ENCODE measurements around the gene CCL23.

The CCL23 gene

DNA sequence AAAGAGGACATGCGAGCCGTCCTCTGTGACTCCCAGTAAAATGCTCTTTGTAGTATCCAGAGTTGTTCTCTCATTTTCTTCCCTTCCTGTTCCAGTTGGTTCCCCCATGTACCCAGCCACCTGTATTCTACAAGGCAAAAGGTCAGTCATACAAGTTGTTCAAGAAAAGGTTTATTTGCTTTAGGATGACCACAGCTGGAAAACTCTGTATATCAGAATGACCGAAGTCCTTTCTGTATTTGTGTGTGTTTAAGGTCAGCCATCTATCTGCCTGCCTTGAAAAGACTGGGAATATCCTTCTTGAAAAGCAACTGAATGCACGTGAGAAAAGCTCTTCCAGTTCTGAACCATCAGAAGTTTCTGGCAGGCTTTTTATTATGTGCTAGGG is 44.8 kb downstream of the CCL23 start:
- CTCF ChIA-PET: interaction anchor here (0.6 to 13.6 kb wide), 7 partner anchors 9 to 1638 kb away, joined by 3 to 330 read pairs (median 10); partner anchors contain the start of gene CCL16

More for the DNA sequence above, 44.8 kb downstream of the CCL23 start:
- POLR2A ChIA-PET: no interaction called here
- Histone ChIP-seq H3K27ac (ENCODE audit: extremely low read depth, low read depth, low read length) (no peak overlapping the region), H3K9me3 (ENCODE audit: control insufficient read depth, insufficient read depth, low read depth, low read length) (no peaks in the 10 kb centered on the region), H3K36me3 (ENCODE audit: control insufficient read depth in 2 of 2, insufficient read depth in 1 of 2, low read length in 2 of 2) (no peaks in the 10 kb centered on the region), H3K4me1 (ENCODE audit: control insufficient read depth, insufficient read depth, low read length) (no peaks in the 10 kb centered on the region), H3K4me3 (ENCODE audit: low read depth, low read length) (no peak overlapping the region)
- no peak for TF ChIP-seq SP7 (tag by site-specific recombination; IDR thresholded peaks at IDR 0.05)
- TF ChIP-seq, protein P1, sequence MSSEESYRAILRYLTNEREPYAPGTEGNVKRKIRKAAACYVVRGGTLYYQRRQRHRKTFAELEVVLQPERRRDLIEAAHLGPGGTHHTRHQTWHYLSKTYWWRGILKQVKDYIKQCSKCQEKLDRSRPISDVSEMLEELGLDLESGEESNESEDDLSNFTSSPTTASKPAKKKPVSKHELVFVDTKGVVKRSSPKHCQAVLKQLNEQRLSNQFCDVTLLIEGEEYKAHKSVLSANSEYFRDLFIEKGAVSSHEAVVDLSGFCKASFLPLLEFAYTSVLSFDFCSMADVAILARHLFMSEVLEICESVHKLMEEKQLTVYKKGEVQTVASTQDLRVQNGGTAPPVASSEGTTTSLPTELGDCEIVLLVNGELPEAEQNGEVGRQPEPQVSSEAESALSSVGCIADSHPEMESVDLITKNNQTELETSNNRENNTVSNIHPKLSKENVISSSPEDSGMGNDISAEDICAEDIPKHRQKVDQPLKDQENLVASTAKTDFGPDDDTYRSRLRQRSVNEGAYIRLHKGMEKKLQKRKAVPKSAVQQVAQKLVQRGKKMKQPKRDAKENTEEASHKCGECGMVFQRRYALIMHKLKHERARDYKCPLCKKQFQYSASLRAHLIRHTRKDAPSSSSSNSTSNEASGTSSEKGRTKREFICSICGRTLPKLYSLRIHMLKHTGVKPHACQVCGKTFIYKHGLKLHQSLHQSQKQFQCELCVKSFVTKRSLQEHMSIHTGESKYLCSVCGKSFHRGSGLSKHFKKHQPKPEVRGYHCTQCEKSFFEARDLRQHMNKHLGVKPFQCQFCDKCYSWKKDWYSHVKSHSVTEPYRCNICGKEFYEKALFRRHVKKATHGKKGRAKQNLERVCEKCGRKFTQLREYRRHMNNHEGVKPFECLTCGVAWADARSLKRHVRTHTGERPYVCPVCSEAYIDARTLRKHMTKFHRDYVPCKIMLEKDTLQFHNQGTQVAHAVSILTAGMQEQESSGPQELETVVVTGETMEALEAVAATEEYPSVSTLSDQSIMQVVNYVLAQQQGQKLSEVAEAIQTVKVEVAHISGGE (tag by site-specific recombination; conservative IDR thresholded peaks at IDR 0.05; ENCODE audit: low read depth): no peak
- TF ChIP-seq, protein P2, sequence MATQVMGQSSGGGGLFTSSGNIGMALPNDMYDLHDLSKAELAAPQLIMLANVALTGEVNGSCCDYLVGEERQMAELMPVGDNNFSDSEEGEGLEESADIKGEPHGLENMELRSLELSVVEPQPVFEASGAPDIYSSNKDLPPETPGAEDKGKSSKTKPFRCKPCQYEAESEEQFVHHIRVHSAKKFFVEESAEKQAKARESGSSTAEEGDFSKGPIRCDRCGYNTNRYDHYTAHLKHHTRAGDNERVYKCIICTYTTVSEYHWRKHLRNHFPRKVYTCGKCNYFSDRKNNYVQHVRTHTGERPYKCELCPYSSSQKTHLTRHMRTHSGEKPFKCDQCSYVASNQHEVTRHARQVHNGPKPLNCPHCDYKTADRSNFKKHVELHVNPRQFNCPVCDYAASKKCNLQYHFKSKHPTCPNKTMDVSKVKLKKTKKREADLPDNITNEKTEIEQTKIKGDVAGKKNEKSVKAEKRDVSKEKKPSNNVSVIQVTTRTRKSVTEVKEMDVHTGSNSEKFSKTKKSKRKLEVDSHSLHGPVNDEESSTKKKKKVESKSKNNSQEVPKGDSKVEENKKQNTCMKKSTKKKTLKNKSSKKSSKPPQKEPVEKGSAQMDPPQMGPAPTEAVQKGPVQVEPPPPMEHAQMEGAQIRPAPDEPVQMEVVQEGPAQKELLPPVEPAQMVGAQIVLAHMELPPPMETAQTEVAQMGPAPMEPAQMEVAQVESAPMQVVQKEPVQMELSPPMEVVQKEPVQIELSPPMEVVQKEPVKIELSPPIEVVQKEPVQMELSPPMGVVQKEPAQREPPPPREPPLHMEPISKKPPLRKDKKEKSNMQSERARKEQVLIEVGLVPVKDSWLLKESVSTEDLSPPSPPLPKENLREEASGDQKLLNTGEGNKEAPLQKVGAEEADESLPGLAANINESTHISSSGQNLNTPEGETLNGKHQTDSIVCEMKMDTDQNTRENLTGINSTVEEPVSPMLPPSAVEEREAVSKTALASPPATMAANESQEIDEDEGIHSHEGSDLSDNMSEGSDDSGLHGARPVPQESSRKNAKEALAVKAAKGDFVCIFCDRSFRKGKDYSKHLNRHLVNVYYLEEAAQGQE (tag by site-specific recombination; IDR thresholded peaks at IDR 0.05): no peak
- TF ChIP-seq, protein P3, sequence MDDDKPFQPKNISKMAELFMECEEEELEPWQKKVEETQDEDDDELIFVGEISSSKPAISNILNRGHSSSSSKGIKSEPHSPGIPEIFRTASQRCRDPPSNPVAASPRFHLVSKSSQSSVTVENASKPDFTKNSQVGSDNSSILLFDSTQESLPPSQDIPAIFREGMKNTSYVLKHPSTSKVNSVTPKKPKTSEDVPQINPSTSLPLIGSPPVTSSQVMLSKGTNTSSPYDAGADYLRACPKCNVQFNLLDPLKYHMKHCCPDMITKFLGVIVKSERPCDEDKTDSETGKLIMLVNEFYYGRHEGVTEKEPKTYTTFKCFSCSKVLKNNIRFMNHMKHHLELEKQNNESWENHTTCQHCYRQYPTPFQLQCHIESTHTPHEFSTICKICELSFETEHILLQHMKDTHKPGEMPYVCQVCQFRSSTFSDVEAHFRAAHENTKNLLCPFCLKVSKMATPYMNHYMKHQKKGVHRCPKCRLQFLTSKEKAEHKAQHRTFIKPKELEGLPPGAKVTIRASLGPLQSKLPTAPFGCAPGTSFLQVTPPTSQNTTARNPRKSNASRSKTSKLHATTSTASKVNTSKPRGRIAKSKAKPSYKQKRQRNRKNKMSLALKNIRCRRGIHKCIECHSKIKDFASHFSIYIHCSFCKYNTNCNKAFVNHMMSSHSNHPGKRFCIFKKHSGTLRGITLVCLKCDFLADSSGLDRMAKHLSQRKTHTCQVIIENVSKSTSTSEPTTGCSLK (tag by site-specific recombination; IDR thresholded peaks at IDR 0.05): no peak
- no peak for TF ChIP-seq ZNF677 (tag by site-specific recombination; IDR thresholded peaks at IDR 0.05)
- no peak for TF ChIP-seq ZNF354C (tag by site-specific recombination; IDR thresholded peaks at IDR 0.05; ENCODE audit: borderline replicate concordance, low read depth)
- no peak for TF ChIP-seq ZNF830 (tag by site-specific recombination; IDR thresholded peaks at IDR 0.05; ENCODE audit: low read depth)
- no peak for TF ChIP-seq BCL11A (tag by site-specific recombination; IDR thresholded peaks at IDR 0.05; ENCODE audit: low read depth)
- no peak for TF ChIP-seq KLF8 (tag by site-specific recombination; IDR thresholded peaks at IDR 0.05)
- no peak for TF ChIP-seq ZNF626 (tag by site-specific recombination; IDR thresholded peaks at IDR 0.05)
- no peak for TF ChIP-seq ZNF175 (tag by site-specific recombination; IDR thresholded peaks at IDR 0.05)
- no peak for TF ChIP-seq ZNF2 (tag by site-specific recombination; IDR thresholded peaks at IDR 0.05)
- TF ChIP-seq ZNF654 (tag by site-specific recombination; IDR thresholded peaks at IDR 0.05; ENCODE audit: low read depth): no peak
- TF ChIP-seq, protein P4, sequence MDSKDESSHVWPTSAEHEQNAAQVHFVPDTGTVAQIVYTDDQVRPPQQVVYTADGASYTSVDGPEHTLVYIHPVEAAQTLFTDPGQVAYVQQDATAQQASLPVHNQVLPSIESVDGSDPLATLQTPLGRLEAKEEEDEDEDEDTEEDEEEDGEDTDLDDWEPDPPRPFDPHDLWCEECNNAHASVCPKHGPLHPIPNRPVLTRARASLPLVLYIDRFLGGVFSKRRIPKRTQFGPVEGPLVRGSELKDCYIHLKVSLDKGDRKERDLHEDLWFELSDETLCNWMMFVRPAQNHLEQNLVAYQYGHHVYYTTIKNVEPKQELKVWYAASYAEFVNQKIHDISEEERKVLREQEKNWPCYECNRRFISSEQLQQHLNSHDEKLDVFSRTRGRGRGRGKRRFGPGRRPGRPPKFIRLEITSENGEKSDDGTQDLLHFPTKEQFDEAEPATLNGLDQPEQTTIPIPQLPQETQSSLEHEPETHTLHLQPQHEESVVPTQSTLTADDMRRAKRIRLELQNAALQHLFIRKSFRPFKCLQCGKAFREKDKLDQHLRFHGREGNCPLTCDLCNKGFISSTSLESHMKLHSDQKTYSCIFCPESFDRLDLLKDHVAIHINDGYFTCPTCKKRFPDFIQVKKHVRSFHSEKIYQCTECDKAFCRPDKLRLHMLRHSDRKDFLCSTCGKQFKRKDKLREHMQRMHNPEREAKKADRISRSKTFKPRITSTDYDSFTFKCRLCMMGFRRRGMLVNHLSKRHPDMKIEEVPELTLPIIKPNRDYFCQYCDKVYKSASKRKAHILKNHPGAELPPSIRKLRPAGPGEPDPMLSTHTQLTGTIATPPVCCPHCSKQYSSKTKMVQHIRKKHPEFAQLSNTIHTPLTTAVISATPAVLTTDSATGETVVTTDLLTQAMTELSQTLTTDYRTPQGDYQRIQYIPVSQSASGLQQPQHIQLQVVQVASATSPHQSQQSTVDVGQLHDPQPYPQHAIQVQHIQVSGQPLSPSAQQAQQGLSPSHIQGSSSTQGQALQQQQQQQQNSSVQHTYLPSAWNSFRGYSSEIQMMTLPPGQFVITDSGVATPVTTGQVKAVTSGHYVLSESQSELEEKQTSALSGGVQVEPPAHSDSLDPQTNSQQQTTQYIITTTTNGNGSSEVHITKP (tag by site-specific recombination; IDR thresholded peaks at IDR 0.05): no peak
- TF ChIP-seq, protein P5, sequence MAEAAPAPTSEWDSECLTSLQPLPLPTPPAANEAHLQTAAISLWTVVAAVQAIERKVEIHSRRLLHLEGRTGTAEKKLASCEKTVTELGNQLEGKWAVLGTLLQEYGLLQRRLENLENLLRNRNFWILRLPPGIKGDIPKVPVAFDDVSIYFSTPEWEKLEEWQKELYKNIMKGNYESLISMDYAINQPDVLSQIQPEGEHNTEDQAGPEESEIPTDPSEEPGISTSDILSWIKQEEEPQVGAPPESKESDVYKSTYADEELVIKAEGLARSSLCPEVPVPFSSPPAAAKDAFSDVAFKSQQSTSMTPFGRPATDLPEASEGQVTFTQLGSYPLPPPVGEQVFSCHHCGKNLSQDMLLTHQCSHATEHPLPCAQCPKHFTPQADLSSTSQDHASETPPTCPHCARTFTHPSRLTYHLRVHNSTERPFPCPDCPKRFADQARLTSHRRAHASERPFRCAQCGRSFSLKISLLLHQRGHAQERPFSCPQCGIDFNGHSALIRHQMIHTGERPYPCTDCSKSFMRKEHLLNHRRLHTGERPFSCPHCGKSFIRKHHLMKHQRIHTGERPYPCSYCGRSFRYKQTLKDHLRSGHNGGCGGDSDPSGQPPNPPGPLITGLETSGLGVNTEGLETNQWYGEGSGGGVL (tag by site-specific recombination; IDR thresholded peaks at IDR 0.05): no peak
- TF ChIP-seq, protein P6, sequence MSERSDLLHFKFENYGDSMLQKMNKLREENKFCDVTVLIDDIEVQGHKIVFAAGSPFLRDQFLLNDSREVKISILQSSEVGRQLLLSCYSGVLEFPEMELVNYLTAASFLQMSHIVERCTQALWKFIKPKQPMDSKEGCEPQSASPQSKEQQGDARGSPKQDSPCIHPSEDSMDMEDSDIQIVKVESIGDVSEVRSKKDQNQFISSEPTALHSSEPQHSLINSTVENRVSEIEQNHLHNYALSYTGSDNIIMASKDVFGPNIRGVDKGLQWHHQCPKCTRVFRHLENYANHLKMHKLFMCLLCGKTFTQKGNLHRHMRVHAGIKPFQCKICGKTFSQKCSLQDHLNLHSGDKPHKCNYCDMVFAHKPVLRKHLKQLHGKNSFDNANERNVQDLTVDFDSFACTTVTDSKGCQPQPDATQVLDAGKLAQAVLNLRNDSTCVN (tag by site-specific recombination; optimal IDR thresholded peaks at IDR 0.05): no peak

Measured in HEK293 (cell line).